Measurements from ENCODE around the gene CYP46A1.

CYP46A1 gene

DNA sequence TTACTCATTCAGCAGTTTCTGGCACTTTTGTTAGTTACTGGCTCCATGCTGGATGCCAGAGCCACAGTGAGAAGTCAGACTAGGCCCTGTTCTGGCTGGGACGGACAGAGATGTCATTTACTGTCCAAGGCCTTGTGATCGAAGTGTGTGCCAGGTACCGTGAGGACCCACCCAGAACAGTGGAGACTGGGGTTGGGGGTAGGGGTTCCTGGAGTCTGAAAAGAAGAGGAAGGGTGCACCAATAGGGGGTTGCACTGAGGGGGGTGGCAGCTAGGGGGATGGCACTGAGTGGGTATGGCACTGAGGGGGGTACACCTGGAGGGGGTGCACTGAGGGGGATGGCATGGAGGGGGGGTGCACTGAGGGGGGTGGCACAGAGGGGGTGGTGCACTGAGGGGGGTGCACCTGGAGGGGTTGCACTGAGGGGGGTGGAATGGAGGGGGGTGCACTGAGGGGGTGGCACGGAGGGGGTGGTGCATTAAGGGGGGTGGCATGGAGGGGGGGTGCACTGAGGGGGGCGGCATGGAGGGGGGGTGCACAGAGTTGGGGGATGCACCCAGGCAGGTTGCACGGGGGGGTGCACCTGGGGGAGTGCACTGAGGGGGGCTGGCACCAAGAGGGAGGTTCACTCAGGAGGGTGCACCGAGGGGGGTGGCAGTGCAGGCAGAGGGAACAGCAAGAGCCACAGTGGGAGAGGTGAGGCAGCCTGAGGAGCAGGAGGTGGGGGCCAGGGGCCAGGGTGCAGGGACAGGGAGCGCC lies 10.6 kb upstream of the CYP46A1 start:
- TF ChIP-seq, protein P1, sequence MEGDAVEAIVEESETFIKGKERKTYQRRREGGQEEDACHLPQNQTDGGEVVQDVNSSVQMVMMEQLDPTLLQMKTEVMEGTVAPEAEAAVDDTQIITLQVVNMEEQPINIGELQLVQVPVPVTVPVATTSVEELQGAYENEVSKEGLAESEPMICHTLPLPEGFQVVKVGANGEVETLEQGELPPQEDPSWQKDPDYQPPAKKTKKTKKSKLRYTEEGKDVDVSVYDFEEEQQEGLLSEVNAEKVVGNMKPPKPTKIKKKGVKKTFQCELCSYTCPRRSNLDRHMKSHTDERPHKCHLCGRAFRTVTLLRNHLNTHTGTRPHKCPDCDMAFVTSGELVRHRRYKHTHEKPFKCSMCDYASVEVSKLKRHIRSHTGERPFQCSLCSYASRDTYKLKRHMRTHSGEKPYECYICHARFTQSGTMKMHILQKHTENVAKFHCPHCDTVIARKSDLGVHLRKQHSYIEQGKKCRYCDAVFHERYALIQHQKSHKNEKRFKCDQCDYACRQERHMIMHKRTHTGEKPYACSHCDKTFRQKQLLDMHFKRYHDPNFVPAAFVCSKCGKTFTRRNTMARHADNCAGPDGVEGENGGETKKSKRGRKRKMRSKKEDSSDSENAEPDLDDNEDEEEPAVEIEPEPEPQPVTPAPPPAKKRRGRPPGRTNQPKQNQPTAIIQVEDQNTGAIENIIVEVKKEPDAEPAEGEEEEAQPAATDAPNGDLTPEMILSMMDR (IDR thresholded peaks at IDR 0.05) = no peak

DNA sequence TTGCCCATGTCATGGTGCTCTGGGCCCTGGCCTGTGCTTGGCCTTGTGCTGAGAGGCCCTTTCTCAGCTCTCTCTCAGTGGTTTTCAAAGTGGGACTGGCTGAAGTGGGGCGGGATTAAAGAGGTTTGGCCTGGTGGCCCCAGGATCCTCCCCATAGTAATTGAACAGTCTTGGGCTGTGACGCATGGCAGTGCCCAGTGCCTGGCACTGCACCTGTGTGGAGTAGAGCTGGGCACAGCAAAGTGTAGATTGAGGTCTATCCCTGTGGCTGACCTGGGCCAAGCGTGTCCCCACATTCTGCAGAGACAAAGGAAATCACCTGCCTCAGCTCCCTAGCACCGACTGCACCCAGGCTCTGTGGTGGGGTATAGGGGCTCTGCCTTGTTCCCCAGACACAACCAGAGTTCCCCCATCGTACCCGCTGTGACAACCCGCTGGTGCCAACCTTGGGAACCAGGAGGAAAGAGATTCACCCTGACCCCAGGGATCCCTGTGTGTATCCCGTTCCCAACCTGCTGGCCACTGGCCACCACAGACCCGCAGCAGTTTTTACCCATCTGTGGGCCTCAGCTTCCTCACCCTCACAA lies 9.9 kb upstream of the CYP46A1 start:
- TF ChIP-seq, protein P1 (IDR thresholded peaks at IDR 0.05) = no peak

DNA sequence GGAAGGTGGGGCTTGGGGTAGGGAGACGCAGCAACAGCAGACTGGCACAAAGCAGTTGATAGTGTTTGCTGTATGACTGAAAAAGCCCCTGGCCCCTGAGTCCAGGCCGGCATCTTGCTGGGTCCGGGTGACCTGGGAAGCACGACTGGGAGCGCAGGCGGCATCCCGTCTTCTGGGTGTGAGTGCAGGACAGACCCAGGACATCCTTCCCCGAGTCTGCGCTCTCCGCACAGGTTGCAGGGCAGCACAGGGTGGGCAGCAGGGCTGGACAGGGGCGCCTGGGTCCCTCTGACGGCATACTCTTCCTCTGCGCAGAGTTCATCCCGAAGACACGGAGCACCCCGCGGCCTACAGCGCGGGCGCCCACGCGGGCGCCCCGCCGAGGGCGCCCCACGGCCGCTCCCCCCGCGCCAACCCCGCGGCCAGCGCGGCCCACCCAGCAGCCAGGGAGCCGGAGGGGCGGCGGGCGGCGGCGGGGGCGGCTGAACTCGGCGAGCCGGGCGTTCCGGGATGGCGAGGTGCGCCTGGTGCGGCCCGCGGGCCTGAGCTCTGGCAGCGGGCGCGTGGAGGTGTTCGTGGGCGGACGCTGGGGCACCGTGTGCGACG lies 9.2 kb upstream of the CYP46A1 start:
- TF ChIP-seq, protein P1 (IDR thresholded peaks at IDR 0.05) = no peak

DNA sequence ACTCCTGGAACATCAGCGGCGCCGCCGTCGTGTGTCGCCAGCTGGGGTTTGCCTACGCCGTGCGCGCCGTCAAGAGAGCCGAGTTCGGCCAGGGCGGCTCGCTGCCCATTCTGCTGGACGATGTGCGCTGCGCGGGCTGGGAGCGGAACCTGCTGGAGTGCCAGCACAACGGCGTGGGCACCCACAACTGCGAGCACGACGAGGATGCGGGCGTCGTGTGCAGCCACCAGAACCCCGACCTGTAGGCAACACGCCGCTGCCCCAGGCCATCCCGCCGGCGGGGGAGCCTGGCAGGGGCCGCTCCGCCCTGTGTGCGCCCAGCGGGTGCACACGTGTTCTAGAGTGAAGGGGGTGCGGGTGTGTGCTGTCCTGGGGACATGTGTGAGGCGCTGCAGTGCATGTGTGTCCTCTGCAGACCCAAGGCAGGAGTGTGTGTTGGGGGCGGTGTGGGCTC lies 8.7 kb upstream of the CYP46A1 start:
- TF ChIP-seq, protein P1 (IDR thresholded peaks at IDR 0.05) = no peak

DNA sequence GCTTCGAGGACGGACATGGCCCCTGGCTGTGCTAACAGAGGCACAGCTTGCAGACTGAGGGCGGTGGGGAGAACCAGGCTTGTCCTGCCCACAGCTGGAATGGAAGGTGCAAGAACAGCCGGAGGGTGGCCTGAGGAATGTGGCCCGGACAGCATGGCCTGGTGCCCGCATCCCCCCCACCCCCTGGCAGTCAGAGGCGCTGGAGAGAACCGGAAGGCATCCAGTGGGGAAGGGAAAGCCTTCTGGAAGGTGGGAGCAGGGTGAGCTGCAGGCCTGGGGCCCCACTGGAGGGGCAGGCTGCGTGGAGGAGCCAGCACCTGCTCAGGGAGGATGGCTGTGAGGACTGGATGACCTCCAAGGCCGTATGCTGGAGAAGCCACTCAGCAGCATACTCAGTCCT lies 8.1 kb upstream of the CYP46A1 start:
- TF ChIP-seq, protein P1 (IDR thresholded peaks at IDR 0.05) = no peak

DNA sequence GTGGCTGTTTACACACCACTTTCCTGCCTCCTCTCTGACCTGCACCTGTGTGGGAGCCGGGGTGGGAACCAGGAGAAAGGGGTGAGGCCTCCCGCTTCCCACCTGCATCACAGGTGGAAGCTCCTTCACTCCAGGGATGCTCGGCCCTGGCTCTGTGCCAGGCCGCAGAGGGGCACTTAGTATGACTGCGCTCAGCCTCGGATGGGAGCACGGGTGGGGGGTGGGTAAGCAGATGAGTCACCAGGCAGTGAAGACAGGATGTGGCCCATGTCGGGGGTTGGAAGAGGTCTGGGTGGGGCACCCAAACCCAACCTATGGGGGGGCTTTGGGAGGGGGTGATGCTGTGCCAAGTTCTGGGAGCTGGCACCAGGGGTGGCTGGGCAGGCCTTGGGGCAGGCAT lies 7.4 kb upstream of the CYP46A1 start:
- TF ChIP-seq, protein P1 (IDR thresholded peaks at IDR 0.05) = no peak

DNA sequence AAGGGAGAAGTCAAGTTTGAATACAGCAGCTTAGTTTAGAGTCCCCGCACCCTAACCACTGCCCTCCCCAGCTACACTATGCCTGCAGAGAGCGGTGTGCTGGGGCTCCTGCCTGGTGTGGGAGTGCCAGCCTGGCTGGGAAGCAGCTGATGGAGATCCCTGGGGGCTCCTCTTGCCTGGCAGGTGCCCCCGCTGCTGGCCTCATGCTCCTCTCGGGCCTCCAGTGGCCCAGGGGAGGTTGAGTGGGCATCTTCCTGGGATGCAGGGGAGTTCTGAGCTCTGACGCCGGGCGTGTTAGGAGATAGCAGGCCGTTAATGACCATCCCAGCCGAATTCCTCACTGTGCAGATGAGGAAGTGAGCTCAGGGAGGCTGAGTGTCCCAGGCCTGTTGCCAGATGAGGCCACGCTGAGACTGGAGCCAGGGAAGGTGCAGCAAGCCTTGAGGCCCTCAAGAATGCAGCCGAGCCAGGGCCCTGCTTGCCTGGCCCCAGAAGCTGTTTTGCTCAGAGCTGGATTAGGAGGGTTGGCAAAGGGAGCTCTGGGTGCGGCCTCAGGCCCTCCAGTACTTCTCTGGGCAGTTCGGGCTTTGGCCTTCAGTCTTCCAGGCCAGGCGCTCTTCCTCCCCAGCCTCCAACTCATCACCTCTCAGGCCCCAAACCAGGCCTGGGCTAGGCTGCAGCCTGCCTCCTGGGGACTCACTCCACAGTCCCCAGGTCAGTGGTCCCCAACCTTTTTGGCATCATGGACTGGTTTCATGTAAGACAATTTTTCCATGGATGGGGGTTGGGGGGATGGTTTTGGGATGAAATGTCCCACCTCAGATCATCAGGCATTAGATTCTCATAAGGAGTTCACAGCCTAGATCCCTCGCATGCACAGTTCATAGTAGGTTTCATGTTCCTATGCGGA lies 6.6 kb upstream of the CYP46A1 start:
- TF ChIP-seq, protein P1 (IDR thresholded peaks at IDR 0.05) = no peak
